Left colon (tissue), 2 donors: ENCODE results near the gene BANP. TPM values are rescaled to one million over a fixed set of nuclear protein-coding genes. Genes with fewer than 3 reads are reported as not detected.
"Not testable (repeated sequence)": the region's sequence is repeated elsewhere in the genome, so short reads cannot be mapped to it uniquely, and the experiment has no call there.

Experiments
- ATAC-seq: fragments of 200-7000 bp; cut with Tn5 transposase; one replicate; pipeline ENCODE4 v1.9.1; 2020; ENCODE audit warnings: mild to moderate bottlenecking, moderate library complexity
- DNase-seq, 2 donors: peaks; one replicate each; pipeline ENCODE4 v3.0.0-alpha.2; 2020
- intact Hi-C, 2 donors: fragments of 100-400 bp; cut with DNase I in 1 of 2; cut with micrococcal nuclease in 1 of 2; formaldehyde crosslinking; loops; one replicate each; pipeline versions ENCODE4 v1.11.2 to v1.14.0; 2022; cut with DNase I, micrococcal nuclease
- total RNA-seq, 2 donors: library from RNA; stranded (reverse); fragmentation: NEBNext Ultra II Directional; extraction: Animal tissue kit (Norgen Biotek cat#: 25700); gene quantifications; one replicate each; pipeline ENCODE4 v1.2.1, GENCODE V29; 2021
- donor health status: DM: no; HTN: no; CAD: no.
- donor health status: DM: yes; HTN: yes; CAD: no.

The BANP gene
- total RNA-seq, 2 donors from 2014 or later, result 19.5 to 20.2 TPM

GRCh38 chr16:87959391-87959990, 8.3 kb downstream of the BANP start:
- ATAC-seq (no peak), DNase-seq (no peak)
- intact Hi-C loops, result no loop called here

GRCh38 chr16:87960296-87960695, 9.1 kb downstream of the BANP start:
- ATAC-seq (no peak), DNase-seq (no peak)
- intact Hi-C loops, result no loop called here

- DNase-seq (no peak), ATAC-seq (no peak)
- intact Hi-C loops, result no loop called here
Observed at GRCh38 chr16:87960852-87961251, 9.6 kb downstream of the BANP start.

- intact Hi-C loops, result no loop called here
- no peak for DNase-seq
- no peak for ATAC-seq
Observed at GRCh38 chr16:87961623-87962022, 10.4 kb downstream of the BANP start.

- DNase-seq (no peak), ATAC-seq (no peak)
- intact Hi-C loops, result no loop called here
Observed at GRCh38 chr16:87963400-87963799, 12.2 kb downstream of the BANP start.

- DNase-seq, result no peak
- no peak for ATAC-seq
- intact Hi-C loops, result no loop called here
Observed at GRCh38 chr16:87964049-87964659, 12.9 kb downstream of the BANP start.

- intact Hi-C loops, result no loop called here
- DNase-seq (no peak), ATAC-seq (no peak)
Observed at GRCh38 chr16:87965417-87965816, 14.2 kb downstream of the BANP start.

GRCh38 chr16:87966064-87966645, 14.9 kb downstream of the BANP start:
- intact Hi-C loops, result no loop called here
- ATAC-seq (peak; percentile 37), DNase-seq (no peak)

GRCh38 chr16:87966685-87967185, 15.5 kb downstream of the BANP start:
- ATAC-seq, result peak; percentile 94
- intact Hi-C loops, result no loop called here

GRCh38 chr16:87968541-87968940, 17.3 kb downstream of the BANP start:
- ATAC-seq, result no peak
- DNase-seq, result no peak
- intact Hi-C loops, result no loop called here

More at GRCh38 chr16:87966685-87967185, 15.5 kb downstream of the BANP start:
- peak in 1 of 2 donors; percentile 57 for DNase-seq

- intact Hi-C loops, result no loop called here
- ATAC-seq (no peak), DNase-seq (no peak)
Observed at GRCh38 chr16:87970186-87970585, 19.0 kb downstream of the BANP start.

GRCh38 chr16:87971933-87972332, 20.7 kb downstream of the BANP start:
- DNase-seq (no peak), ATAC-seq (no peak)
- intact Hi-C loops, result no loop called here

- ATAC-seq, result no peak
- DNase-seq, result no peak
- intact Hi-C loops, result no loop called here
Observed at GRCh38 chr16:87973717-87974116, 22.5 kb downstream of the BANP start.

- intact Hi-C loops, result no loop called here
Observed at GRCh38 chr16:87974178-87974577, 22.9 kb downstream of the BANP start.

GRCh38 chr16:87976665-87977064, 25.4 kb downstream of the BANP start:
- intact Hi-C loops, result no loop called here
- ATAC-seq (no peak), DNase-seq (no peak)

More at GRCh38 chr16:87974178-87974577, 22.9 kb downstream of the BANP start:
- DNase-seq (no peak), ATAC-seq (no peak)

GRCh38 chr16:87978127-87978526, 26.9 kb downstream of the BANP start:
- DNase-seq (no peak), ATAC-seq (no peak)
- intact Hi-C loops, result no loop called here

GRCh38 chr16:87979352-87979751, 28.1 kb downstream of the BANP start:
- intact Hi-C loops, result no loop called here
- no peak for DNase-seq
- no peak for ATAC-seq

GRCh38 chr16:87979911-87980630, 28.8 kb downstream of the BANP start:
- ATAC-seq, intact Hi-C loops, DNase-seq: not testable (repeated sequence)

- intact Hi-C loops, DNase-seq, ATAC-seq: not testable (repeated sequence)
Observed at GRCh38 chr16:87981376-87981775, 30.1 kb downstream of the BANP start.

GRCh38 chr16:87982581-87983041, 31.4 kb downstream of the BANP start:
- intact Hi-C loops, result no loop called here
- DNase-seq (no peak), ATAC-seq (no peak)
